Epidermal melanocyte (primary cell): ENCODE measurements around the gene RSPO3.

Experiments used
- DNase-seq: peaks from one replicate; pipeline ENCODE4 v3.0.0; 2011; ENCODE audit warnings: low spot score; ENCODE audit not compliant: insufficient read length

The RSPO3 gene

GRCh38 chr6:127111526-127111925 lies 6.9 kb upstream of the RSPO3 start:
- no peak for DNase-seq

GRCh38 chr6:127114214-127114760 lies 4.2 kb upstream of the RSPO3 start:
- no peak for DNase-seq

GRCh38 chr6:127115084-127115655 lies 3.3 kb upstream of the RSPO3 start:
- DNase-seq, result no peak

GRCh38 chr6:127115746-127116145 lies 2.7 kb upstream of the RSPO3 start:
- DNase-seq, result no peak

- DNase-seq, result no peak
These were observed 533 bp upstream of the RSPO3 start for GRCh38 chr6:127117979-127118297.

GRCh38 chr6:127119102-127120022 lies 891 bp downstream of the RSPO3 start:
- no peak for DNase-seq

GRCh38 chr6:127120023-127120786 lies 1.7 kb downstream of the RSPO3 start:
- no peak for DNase-seq

- peak; percentile 44 for DNase-seq
These were observed 2.5 kb downstream of the RSPO3 start for GRCh38 chr6:127120787-127121636.

- no peak for DNase-seq
These were observed 3.1 kb downstream of the RSPO3 start for GRCh38 chr6:127121637-127121960.

- DNase-seq, result no peak
These were observed 5.7 kb downstream of the RSPO3 start for GRCh38 chr6:127124172-127124571.

- no peak for DNase-seq
These were observed 6.2 kb downstream of the RSPO3 start for GRCh38 chr6:127124680-127125079.

- DNase-seq, result no peak
These were observed 9.6 kb downstream of the RSPO3 start for GRCh38 chr6:127128066-127128465.

- DNase-seq, result no peak
These were observed 10.8 kb downstream of the RSPO3 start for GRCh38 chr6:127129251-127129650.

- DNase-seq, result no peak
These were observed 12.8 kb downstream of the RSPO3 start for GRCh38 chr6:127131275-127131674.

- no peak for DNase-seq
These were observed 13.4 kb downstream of the RSPO3 start for GRCh38 chr6:127131772-127132376.

- no peak for DNase-seq
These were observed 15.7 kb downstream of the RSPO3 start for GRCh38 chr6:127134136-127134535.

GRCh38 chr6:127136786-127137185 lies 18.3 kb downstream of the RSPO3 start:
- DNase-seq, result no peak

- DNase-seq, result no peak
These were observed 28.5 kb downstream of the RSPO3 start for GRCh38 chr6:127146932-127147331.

- DNase-seq, result no peak
These were observed 29.1 kb downstream of the RSPO3 start for GRCh38 chr6:127147534-127147933.

- DNase-seq, result no peak
These were observed 30.0 kb downstream of the RSPO3 start for GRCh38 chr6:127148511-127148910.

GRCh38 chr6:127154509-127154908 lies 36.0 kb downstream of the RSPO3 start:
- DNase-seq, result no peak
